Measurements from ENCODE around the gene CD40. TPM values are rescaled to one million over a fixed set of nuclear protein-coding genes. Genes with fewer than 3 reads are reported as not detected.

The CD40 gene
- total RNA-seq, 1 experiment from 2014 or later, result 1.5 TPM

GRCh38 chr20:46160661-46161060, 42.5 kb downstream of the CD40 start:
- Mint-ChIP-seq H3K27me3 (ENCODE audit: insufficient read depth, unreplicated experiment) (peaks cover 63% of the 10 kb centered on the region), H3K27ac (ENCODE audit: low read depth, unreplicated experiment) (no peak overlapping the region), H3K9me3 (ENCODE audit: unreplicated experiment) (no peaks in the 10 kb centered on the region), H3K4me1 (ENCODE audit: insufficient read depth, unreplicated experiment) (no peaks in the 10 kb centered on the region), H3K36me3 (ENCODE audit: insufficient read depth, unreplicated experiment) (no peaks in the 10 kb centered on the region), H3K4me3 (ENCODE audit: unreplicated experiment) (no peak overlapping the region)
- no TSS peak for BruUV-seq (replicated peaks)
- intact Hi-C loops (cut with micrococcal nuclease), result no loop called here
- no peak for TF ChIP-seq CTCF (IDR thresholded peaks at IDR 0.05; ENCODE audit: unreplicated experiment)
- POLR2A ChIA-PET, result no interaction called here
- CTCF ChIA-PET, result interaction anchor here (0.6 to 1.4 kb wide), 2 partner anchors 11 to 265 kb away, joined by 3 to 4 read pairs; no protein-coding TSS in a partner anchor
- DNase-seq (ENCODE audit: unreplicated experiment), result no peak

DNA sequence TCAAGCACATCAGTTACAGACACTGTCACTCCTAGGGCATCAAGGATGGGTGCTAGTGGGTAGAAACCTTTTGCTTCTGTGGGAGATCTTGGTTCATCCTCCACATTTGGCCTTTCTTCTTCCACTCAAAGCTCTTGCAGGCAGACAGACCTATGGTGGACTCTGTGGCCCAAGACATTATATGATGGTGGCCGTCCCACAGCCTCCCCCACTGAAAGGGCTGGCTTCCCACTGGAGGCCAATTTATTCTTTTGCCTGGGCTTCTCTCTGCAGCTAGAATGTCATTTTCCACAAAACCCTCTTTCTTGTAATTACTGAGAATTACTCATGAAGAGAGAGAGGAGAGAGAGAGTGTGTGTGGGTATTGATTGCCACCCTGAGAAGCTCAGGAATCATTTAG, 43.8 kb downstream of the CD40 start:
- no peak overlapping the region for H3K27ac Mint-ChIP-seq (ENCODE audit: low read depth, unreplicated experiment)
- H3K9me3 Mint-ChIP-seq (ENCODE audit: unreplicated experiment), result no peaks in the 10 kb centered on the region
- H3K4me3 Mint-ChIP-seq (ENCODE audit: unreplicated experiment), result no peak overlapping the region
- no TSS peak for BruUV-seq (replicated peaks)
- no peak for TF ChIP-seq CTCF (IDR thresholded peaks at IDR 0.05; ENCODE audit: unreplicated experiment)
- ChIA-PET POLR2A (interaction anchor here (0.9 kb wide), 1 partner anchor 258 kb away, joined by 3 read pairs; no protein-coding TSS in a partner anchor), CTCF (interaction anchor here (1.0 kb wide), 1 partner anchor 10 kb away, joined by 4 read pairs; no protein-coding TSS in a partner anchor)
- no peaks in the 10 kb centered on the region for H3K36me3 Mint-ChIP-seq (ENCODE audit: insufficient read depth, unreplicated experiment)
- intact Hi-C loops (cut with micrococcal nuclease), result no loop called here
- H3K27me3 Mint-ChIP-seq (ENCODE audit: insufficient read depth, unreplicated experiment), result peaks cover 58% of the 10 kb centered on the region
- no peak for DNase-seq (ENCODE audit: unreplicated experiment)
- H3K4me1 Mint-ChIP-seq (ENCODE audit: insufficient read depth, unreplicated experiment), result no peaks in the 10 kb centered on the region

DNA sequence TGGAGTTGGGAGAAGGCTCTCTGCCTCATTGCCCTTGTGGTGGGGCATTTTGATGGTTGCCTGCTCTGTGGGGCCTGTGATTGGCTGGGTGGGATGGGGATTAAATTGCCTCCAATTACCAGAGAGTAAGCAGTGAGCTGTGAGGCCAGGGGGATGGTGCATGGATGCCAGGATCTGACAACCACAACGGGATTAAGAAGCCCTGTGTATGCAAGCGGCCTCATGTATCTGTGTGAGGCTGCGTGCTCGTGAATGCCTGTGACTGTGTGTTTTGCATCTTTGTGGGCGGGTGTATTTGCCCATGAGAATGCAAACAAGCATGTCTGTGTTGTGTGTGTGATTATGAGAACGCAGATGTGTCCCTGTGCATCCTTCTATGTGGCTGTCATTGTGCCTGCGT, 46.1 kb downstream of the CD40 start:
- Mint-ChIP-seq H3K9me3 (ENCODE audit: unreplicated experiment) (no peaks in the 10 kb centered on the region), H3K27me3 (ENCODE audit: insufficient read depth, unreplicated experiment) (peaks cover 58% of the 10 kb centered on the region), H3K27ac (ENCODE audit: low read depth, unreplicated experiment) (no peak overlapping the region), H3K4me1 (ENCODE audit: insufficient read depth, unreplicated experiment) (no peaks in the 10 kb centered on the region), H3K4me3 (ENCODE audit: unreplicated experiment) (no peak overlapping the region), H3K36me3 (ENCODE audit: insufficient read depth, unreplicated experiment) (no peaks in the 10 kb centered on the region)
- no peak for DNase-seq (ENCODE audit: unreplicated experiment)
- CTCF ChIA-PET, result interaction anchor here (0.9 kb wide), 1 partner anchor 185 kb away, joined by 3 read pairs; no protein-coding TSS in a partner anchor
- no TSS peak for BruUV-seq (replicated peaks)
- intact Hi-C loops (cut with micrococcal nuclease), result no loop called here
- POLR2A ChIA-PET, result no interaction called here
- no peak for TF ChIP-seq CTCF (IDR thresholded peaks at IDR 0.05; ENCODE audit: unreplicated experiment)

DNA sequence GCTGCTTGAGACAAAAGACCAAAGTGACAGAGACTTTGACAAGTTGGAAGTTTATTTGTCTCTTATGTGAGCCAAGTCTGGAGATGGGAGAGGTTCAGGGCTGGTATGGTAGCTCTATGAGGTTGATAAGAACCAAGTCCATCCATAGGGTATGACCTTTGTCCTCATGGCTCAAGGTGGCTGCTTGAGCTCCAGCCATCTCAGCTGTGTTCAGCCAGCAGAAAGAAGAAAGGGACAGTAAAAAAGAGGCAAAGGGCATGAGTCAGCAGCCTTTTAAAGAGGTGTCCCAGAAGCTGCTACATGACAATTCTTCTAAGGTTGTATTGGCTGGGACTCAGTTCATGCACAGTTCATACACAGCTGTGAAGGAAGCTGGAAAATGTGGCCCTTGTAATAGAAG, 49.0 kb downstream of the CD40 start:
- BruUV-seq (replicated peaks), result no TSS peak
- intact Hi-C loops (cut with micrococcal nuclease), result no loop called here
- H3K4me3 Mint-ChIP-seq (ENCODE audit: unreplicated experiment), result no peak overlapping the region
- CTCF ChIA-PET, result interaction anchor here (0.6 to 1.8 kb wide), 4 partner anchors 19 to 193 kb away, joined by 3 to 6 read pairs (median 3); no protein-coding TSS in a partner anchor
- H3K27ac Mint-ChIP-seq (ENCODE audit: low read depth, unreplicated experiment), result no peak overlapping the region
- H3K4me1 Mint-ChIP-seq (ENCODE audit: insufficient read depth, unreplicated experiment), result no peaks in the 10 kb centered on the region
- peaks cover 55% of the 10 kb centered on the region for H3K27me3 Mint-ChIP-seq (ENCODE audit: insufficient read depth, unreplicated experiment)
- POLR2A ChIA-PET, result interaction anchor here (0.6 kb wide), 1 partner anchor 406 kb away, joined by 3 read pairs; no protein-coding TSS in a partner anchor
- no peak for DNase-seq (ENCODE audit: unreplicated experiment)
- TF ChIP-seq CTCF (IDR thresholded peaks at IDR 0.05; ENCODE audit: unreplicated experiment), result no peak
- no peaks in the 10 kb centered on the region for H3K9me3 Mint-ChIP-seq (ENCODE audit: unreplicated experiment)
- H3K36me3 Mint-ChIP-seq (ENCODE audit: insufficient read depth, unreplicated experiment), result no peaks in the 10 kb centered on the region

All from MCF 10A (cell line).